Hindlimb muscle (tissue), 1 donor: ENCODE data around the gene CD22. TPM values are rescaled to one million over a fixed set of nuclear protein-coding genes. Genes with fewer than 3 reads are reported as not detected.
"Not testable (repeated sequence)": the region's sequence is repeated elsewhere in the genome, so short reads cannot be mapped to it uniquely, and the experiment has no call there.

ENCODE experiments used
- DNase-seq: peaks from one replicate; pipeline ENCODE4 v3.0.0-alpha.2; 2013
- polyA plus RNA-seq: library from polyadenylated mRNA; unstranded; fragments of 120-200 nt; gene quantifications from one replicate; pipeline ENCODE4 v1.2.1, GENCODE V29; 2013; ENCODE audit not compliant: insufficient read length

CD22 gene
- polyA plus RNA-seq = 0.72 TPM

DNA sequence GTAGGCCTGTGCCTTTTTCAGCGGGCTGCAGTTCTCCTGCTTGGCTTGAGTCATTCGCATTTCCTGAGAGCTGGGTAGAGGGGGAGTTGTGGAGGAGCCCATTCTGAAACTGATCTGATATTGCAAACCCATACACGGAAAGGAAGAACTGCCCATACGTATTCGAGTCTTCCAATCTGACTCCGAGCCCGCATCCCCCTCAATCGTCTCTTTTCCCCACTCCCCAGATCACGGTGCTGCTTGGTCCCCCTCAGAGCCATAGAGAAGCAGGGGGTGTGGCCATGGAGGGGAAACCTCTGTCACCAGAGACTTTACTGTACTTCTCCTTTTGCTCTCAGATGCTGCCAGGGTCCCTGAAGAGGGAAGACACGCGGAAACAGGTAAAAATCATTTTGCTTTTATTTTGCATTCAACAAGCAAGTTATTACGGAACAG is at the start of gene CD22:
TSS of gene CD22 (plus strand) at position 337 of the 435 bp plus-strand sequence. CDS start 2,854 bp downstream, outside the sequence.
- no peak for DNase-seq

DNA sequence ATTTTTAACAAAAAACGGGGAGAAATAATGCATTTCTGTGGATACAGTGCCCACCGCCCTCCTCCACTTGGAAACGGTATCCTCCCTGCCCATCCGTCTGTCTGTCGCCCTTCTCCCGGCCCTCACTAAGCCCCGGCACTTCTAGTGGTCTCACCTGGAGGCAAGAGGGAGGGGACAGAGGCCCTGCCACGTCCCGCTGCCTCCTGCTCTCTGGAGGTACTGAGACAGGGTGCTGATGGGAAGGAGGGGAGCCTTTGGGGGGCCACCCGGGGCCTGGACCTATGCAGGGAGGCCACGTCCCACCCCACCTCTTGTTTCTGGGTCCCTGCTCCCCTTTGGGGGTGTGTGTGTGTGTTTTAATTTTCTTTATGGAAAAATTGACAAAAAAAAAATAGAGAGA is 49.6 kb upstream of the CD22 start:
- DNase-seq = no peak

DNA sequence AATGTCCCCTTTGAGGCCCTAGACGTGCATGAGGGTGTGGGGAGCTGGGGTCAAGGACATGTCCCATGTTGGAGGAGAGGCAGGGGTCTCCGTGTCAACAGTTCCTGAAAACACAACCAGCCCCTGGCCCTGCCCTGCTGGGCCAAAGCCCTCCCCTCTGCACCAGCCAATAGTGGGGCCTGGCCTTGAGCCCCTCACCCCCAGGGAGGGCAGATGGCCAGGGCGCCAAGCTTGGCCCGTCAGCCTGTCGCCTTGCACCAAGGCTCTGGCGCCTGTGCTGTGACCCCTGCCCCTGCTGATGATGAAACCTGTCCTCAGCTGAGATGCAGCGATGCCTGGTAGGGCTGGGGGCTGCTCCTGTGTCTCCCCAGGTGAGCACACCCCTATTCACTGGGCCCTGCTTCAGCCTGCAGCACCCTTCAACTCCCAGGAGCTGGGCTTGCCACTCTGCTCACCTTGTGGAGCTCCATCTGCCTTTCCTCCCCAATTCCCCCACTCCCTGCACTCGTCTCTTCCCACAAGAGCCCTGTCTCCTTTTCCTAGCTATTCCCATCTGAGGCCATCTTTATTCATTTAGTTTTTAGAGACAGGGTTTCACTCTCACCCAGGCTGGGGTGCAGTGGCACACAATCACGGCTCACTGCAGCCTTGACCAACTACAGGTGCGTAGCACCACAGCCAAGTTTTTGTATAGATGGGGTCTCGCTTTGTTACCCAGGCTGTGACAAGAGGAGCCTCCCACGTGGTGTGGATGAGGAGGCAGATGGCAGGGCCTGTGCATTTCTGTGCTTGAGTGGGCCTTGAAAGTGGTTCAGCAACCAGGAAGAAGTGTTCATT is 48.8 kb upstream of the CD22 start:
- no peak for DNase-seq

DNA sequence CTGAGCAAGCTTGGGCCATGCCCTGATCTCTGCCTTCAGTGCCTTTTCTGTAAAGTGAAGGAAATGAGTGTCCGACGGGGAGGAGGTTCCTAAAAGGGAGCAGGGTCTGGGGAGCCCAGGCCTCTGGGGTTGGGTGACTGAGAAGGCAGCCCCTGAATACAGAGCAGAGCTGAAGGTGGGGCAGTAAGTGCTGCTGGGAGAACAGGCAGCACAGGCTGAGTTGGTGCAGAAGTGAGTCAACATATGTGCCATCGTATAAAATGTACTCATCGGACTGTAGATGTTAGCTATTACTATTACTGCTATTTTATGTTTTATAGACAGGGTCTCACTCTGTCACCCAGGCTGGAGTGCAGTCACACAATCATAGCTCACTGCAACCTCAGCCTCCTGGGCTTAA is 47.7 kb upstream of the CD22 start:
- DNase-seq = no peak

GRCh38 chr19:35284153-35285094 is 44.6 kb upstream of the CD22 start:
- DNase-seq = no peak

DNA sequence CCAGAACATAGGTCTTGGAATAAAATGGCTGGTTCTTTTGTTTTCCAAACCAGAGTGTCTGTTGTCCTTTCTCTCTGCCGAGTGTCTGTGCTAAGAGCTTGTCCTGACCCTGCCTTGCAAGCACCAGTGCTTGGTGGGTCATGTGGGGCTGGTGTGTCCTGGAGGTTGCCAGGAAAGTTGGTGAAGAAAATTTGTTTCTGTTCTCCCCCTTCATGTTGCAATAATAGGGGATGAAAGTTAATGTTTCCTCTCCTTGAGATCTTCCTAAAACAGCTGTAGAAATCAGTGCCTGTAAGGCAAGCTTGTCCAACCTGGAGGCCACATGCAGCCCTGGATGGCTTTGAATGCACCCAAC is 43.9 kb upstream of the CD22 start:
- no peak for DNase-seq

GRCh38 chr19:35285465-35285864 is 43.5 kb upstream of the CD22 start:
- not testable (repeated sequence) for DNase-seq

- not testable (repeated sequence) for DNase-seq
Observed at GRCh38 chr19:35286101-35286500, 42.9 kb upstream of the CD22 start.

DNA sequence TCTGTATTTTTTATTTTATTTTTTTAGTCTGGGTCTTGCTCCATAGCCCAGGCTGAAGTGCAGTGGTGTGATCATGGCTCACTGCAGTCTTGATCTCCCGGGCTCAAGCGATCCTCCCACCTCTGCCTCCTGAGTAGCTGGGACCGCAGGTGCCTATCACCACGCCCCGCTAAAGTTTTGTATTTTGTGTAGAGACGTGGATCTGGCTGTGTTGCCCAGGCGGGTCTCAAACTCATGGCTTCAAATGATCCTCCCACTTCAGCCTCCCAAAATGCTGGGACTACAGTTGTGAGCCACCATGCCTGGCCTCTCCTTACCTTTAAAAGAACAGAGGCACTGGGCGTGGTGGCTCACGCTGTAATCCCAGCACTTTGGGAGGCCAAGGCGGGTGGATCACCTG is 41.3 kb upstream of the CD22 start:
- DNase-seq = no peak

DNA sequence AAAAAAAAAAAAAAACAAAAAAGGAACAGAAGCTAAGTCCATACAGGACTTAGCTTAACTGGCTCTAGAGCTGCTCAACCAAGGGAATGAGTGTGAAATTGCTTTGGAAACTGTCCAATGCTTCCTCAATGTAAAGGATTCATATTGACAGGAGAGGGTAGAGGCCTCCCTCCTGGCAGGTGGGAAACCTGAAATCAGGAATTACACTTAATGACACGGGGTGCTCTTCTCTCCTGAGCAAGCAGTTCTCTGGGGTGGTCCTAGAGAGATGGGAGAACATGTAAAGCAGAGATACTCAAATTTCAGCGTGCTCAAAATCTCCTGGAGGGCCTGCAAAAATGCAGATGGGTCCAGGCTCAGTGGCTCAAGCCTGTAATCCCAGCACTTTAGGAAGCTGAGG is 40.7 kb upstream of the CD22 start:
- DNase-seq = no peak

DNA sequence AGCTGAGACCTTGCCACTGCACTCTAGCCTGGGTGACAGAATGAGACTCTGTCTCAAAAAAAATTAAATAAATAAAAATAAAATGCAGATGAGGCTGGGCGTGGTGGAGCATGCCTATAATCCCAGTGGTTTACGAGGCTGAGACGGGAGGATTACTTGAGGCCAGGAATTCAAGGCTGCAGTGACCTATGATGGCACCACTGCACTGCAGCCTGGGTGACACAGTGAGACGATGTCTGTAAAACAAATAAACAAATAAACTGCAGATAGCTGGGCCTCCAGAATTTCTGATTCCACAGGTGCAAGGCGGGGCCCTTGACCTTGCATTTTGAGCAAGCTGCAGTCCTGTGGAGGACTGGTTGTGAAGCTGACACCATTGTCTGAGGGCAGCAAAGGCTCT is 40.1 kb upstream of the CD22 start:
- no peak for DNase-seq

DNA sequence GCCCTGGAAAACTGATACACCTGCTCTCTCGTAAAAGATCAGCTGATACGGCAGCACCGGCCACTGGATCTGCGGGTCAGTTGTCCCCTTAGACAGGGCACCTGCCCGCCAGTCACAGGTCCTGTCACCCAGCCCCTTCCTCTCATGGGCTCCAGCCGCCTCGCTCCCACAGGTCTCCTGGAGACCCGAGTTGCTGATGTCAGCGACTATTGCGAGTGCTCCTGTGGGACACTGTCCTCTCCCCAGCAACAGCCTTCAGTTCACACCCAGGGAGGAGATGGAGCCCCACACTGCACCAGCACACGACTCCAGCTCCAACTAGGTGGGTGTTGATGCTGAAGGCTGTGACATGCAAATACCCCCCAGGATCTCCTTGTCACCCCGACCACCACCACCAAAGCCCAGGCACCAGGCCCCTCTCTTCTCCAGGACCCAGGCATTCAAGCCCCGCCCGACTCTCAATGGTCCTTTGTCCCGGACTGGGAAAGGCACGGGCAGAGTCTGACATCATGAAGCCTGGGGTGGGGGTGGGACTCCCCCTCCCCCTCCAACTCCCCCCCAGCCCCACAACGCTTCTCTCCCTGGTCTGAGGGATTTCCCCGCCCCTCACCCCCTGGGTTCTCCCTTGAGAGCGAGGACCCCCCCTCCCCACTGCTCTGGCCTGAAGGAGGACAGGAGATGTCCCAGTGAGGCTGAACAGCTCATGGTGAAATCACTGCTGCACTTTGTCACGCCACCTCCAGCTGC is 38.4 kb upstream of the CD22 start:
- no peak for DNase-seq

GRCh38 chr19:35291259-35291658 is 37.7 kb upstream of the CD22 start:
- DNase-seq = no peak

DNA sequence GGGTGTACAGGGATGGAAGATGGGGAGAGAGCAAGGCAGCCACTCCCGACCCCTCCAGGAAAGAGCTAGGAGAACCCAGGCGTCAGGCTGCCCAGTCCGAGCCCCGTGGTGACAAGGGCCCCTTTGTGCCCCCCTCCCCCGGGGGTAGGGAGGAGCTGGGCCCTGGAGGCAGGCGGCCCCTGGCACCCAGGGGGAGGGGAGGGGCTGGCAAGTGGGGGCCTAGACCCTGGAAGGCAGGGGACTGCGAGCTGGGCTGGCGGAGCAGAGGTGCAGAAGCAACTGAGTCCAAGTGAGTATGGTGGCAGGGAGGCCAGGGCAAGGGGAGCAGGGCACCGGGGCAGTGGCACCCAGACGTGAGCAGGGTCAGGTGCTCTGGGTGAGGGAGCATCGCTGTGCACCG is 37.1 kb upstream of the CD22 start, which contains the start of gene MAG:
TSS of gene MAG (plus strand) at position 246 of the 400 bp plus-strand sequence. CDS start 3,248 bp downstream, outside the sequence.
- no peak for DNase-seq

- DNase-seq = no peak
Observed at GRCh38 chr19:35292421-35293362, 36.3 kb upstream of the CD22 start.

DNA sequence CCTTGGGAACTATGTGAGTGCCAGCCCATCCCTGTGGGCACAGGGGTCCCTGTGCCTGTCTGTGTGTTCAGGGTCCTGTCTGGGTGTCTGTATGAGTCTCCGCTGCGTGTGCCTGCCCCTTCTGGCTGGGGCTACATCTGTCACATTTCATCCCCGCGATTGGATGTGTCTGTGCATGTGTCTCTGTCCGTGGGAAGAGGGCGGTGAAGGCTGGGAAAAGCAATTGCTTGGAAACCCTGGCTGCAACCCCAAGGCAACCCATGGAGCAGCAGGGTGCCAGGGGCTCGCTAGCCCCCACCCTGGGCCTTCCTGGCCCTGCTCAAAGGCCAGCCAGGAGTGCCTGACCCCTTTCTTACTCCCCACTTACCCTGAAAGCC is 35.6 kb upstream of the CD22 start:
- no peak for DNase-seq

DNA sequence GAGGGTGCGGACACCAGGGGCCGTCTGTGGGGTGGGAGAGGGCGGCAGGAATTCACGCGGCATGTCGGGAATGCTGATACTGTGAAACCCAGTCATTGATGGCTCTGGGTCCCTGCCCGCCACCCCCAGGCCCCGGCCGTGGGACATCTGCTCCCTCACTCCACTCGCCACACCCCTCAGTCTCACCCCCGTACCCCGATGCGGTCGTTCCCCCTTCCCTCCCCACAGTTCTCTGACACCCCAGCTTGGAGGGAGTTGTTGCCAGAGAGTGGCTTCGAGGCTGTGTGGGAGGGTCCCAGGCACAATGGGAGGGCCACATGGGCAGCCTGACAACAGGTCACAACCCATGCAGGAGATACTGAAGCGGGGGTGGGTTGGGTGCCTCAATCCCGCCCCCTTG is 35.2 kb upstream of the CD22 start:
- no peak for DNase-seq

GRCh38 chr19:35294328-35294727 is 34.7 kb upstream of the CD22 start:
- DNase-seq = no peak

- peak; percentile 27 for DNase-seq
Observed at GRCh38 chr19:35294859-35295791, 33.9 kb upstream of the CD22 start.

DNA sequence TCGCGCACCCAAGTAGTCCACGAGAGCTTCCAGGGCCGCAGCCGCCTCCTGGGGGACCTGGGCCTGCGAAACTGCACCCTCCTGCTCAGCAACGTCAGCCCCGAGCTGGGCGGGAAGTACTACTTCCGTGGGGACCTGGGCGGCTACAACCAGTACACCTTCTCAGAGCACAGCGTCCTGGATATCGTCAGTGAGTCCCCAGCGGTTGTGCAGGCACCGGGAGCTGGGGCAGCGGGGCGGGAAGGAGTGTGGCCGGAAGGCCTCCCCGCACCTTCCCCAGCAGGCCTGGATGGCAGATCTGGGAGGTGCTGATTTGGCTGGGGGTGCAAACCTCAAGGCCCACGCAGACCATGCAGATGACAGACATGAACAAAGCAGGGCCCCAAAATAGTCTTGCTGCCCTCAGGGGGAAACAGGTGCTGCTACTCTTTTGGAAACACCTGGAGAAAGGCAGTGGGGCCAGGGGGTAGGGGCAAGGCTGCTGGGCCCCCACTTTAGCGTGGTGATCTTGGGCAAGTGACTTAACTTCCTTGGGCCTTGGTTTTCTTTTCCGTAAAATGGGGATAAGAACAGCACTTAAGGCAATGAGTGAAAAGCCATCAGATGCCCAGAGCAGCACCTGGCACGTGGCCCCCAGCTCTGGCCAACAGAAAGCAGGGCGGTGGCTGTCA is 33.1 kb upstream of the CD22 start:
- no peak for DNase-seq
